Measurements from ENCODE around the gene PHACTR1.

DNA sequence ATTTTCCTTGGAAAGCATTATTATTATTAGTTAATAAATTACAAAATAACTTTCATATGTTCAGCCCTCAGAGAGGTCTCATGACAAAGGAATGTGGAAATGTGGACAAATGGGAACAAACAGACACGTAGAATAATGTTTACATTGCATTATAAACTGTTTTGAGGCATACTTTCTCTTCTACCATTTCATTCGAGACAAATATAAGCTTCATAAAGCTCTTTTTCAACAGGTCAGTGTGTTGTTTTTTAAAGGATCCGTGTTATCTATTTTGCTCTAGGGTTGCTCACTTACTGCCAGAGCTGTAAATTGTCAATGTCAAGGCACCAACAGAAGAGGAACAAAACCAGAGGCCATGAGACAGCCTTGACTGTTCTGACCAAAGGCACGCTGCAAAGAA lies 256.8 kb downstream of the PHACTR1 start:
- TF ChIP-seq FOXA1 (IDR thresholded peaks at IDR 0.05), result no peak
- TF ChIP-seq FOXK2 (IDR thresholded peaks at IDR 0.05), result no peak
- TF ChIP-seq BHLHE40 (IDR thresholded peaks at IDR 0.05; ENCODE audit: borderline replicate concordance), result no peak
- TF ChIP-seq TARDBP (IDR thresholded peaks at IDR 0.05), result no peak
- TF ChIP-seq LEF1 (IDR thresholded peaks at IDR 0.05; ENCODE audit: borderline replicate concordance), result no peak
- TF ChIP-seq CTBP1 (IDR thresholded peaks at IDR 0.05; ENCODE audit: borderline replicate concordance), result no peak
